Keratinocyte (primary cell): Measurements from ENCODE around the gene CLEC3B. TPM values are rescaled to one million over a fixed set of nuclear protein-coding genes. Genes with fewer than 3 reads are reported as not detected.

ENCODE experiments used
- DNase-seq: peaks from one replicate; pipeline ENCODE4 v3.0.0-alpha.2; 2011; ENCODE audit warnings: low read depth, missing footprints, low spot score
- FAIRE-seq: peaks from 2 replicates; lab custom pipeline; 2011; peaks lifted over from hg19 to GRCh38; lab: Jason Lieb, UNC
- H2AFZ ChIP-seq: 2 replicates; pipeline ENCODE4 v1.6.0; 2012; ENCODE audit warnings: low read length, control low read depth, inconsistent platforms; ENCODE audit not compliant: control insufficient read depth
- H3K27ac ChIP-seq: 2 replicates; pipeline ENCODE4 v1.5.1; 2011; ENCODE audit warnings: low read length; ENCODE audit not compliant: control insufficient read depth, insufficient read depth
- H3K27me3 ChIP-seq: 3 replicates; pipeline ENCODE4 v1.6.0; 2011; ENCODE audit warnings: low read length; ENCODE audit not compliant: control insufficient read depth, insufficient read depth; ENCODE audit errors: extremely low read depth
- H3K36me3 ChIP-seq, 2 experiments: 2 replicates in 1 of 2; 3 replicates in 1 of 2; pipeline ENCODE4 v1.5.1; 2011; ENCODE audit warnings: low read length in 2 of 2, mild to moderate bottlenecking in 1 of 2; ENCODE audit not compliant: control insufficient read depth in 2 of 2, insufficient read depth in 2 of 2; ENCODE audit errors: extremely low read depth in 1 of 2
- H3K4me1 ChIP-seq: 3 replicates; pipeline ENCODE4 v1.5.1; 2011; ENCODE audit warnings: low read length; ENCODE audit not compliant: control insufficient read depth, insufficient read depth; ENCODE audit errors: extremely low read depth
- H3K4me2 ChIP-seq: 3 replicates; pipeline ENCODE4 v1.6.0; 2011; ENCODE audit warnings: low read depth, low read length; ENCODE audit not compliant: control insufficient read depth, insufficient read depth; ENCODE audit errors: extremely low read depth
- H3K4me3 ChIP-seq, 3 experiments: fragments of 200-600 bp in 1 of 3; sonication (generic) in 1 of 3; 2 replicates in 2 of 3; 3 replicates in 1 of 3; pipeline ENCODE4 v1.5.1; 2011 to 2016; ENCODE audit warnings: low read length in 3 of 3, mild to moderate bottlenecking in 3 of 3, control low read depth in 2 of 3, inconsistent platforms in 1 of 3, low read depth in 1 of 3, mixed read lengths in 1 of 3, mixed run types in 1 of 3, moderate library complexity in 1 of 3; ENCODE audit not compliant: control insufficient read depth in 2 of 3, insufficient read depth in 2 of 3; ENCODE audit errors: extremely low read depth in 1 of 3
- H3K79me2 ChIP-seq: 2 replicates; pipeline ENCODE4 v1.6.0; 2012; ENCODE audit warnings: low read length; ENCODE audit not compliant: control insufficient read depth, insufficient read depth
- H3K9ac ChIP-seq: 3 replicates; pipeline ENCODE4 v1.6.0; 2011; ENCODE audit warnings: low read length; ENCODE audit not compliant: control insufficient read depth, insufficient read depth; ENCODE audit errors: extremely low read depth
- H3K9me1 ChIP-seq: 3 replicates; pipeline ENCODE4 v1.6.0; 2011; ENCODE audit warnings: low read length; ENCODE audit not compliant: control insufficient read depth, insufficient read depth; ENCODE audit errors: extremely low read depth
- H3K9me3 ChIP-seq: 2 replicates; pipeline ENCODE4 v1.5.1; 2012; ENCODE audit warnings: low read depth, low read length; ENCODE audit not compliant: control insufficient read depth
- H4K20me1 ChIP-seq: 3 replicates; pipeline ENCODE4 v1.6.0; 2011; ENCODE audit warnings: low read length; ENCODE audit not compliant: control insufficient read depth, insufficient read depth; ENCODE audit errors: extremely low read depth
- EZH2 ChIP-seq: IDR thresholded peaks from one replicate; pipeline ENCODE4 v1.6.1; 2012; ENCODE audit warnings: inconsistent platforms, mild to moderate bottlenecking, low read length, moderate library complexity
- dilution Hi-C: fragments of 300-500 bp; cut with MboI; formaldehyde crosslinking; loops from one replicate; pipeline ENCODE4 v1.7.0; 2020; ENCODE audit warnings: low sequenced_read_pairs; ENCODE audit not compliant: extremely low pct_ligation_motif_present
- polyA plus RNA-seq, 5 experiments: library from polyadenylated mRNA; depleted of rRNA in 3 of 5; stranded (reverse) in 3 of 5; stranded (forward) in 1 of 5; unstranded in 1 of 5; fragments of >200 nt; gene quantifications; 1 replicate in 1 of 5; 2 replicates in 3 of 5; 3 replicates in 1 of 5; pipeline versions ENCODE4 v1.2.1 to v1.2.3, GENCODE V29; 2011 to 2012; ENCODE audit warnings: missing spikeins in 2 of 5, low read depth in 1 of 5, low replicate concordance in 1 of 5
- TF ChIP-seq, protein P1 (sequence below), 3 experiments: IDR thresholded peaks in 1 of 3; conservative IDR thresholded peaks in 1 of 3; optimal IDR thresholded peaks in 1 of 3; 2 replicates in 2 of 3; 3 replicates in 1 of 3; pipeline versions ENCODE3 to v1.5.1; 2011; ENCODE audit warnings: low read length in 3 of 3, mild to moderate bottlenecking in 3 of 3, moderate library complexity in 2 of 3, control low read depth in 1 of 3, inconsistent platforms in 1 of 3; ENCODE audit not compliant: insufficient read depth in 2 of 3; ENCODE audit errors: extremely low read depth in 1 of 3

Gene CLEC3B
- polyA plus RNA-seq, 1 donor (not counting 4 experiments of a cell fraction or from before 2014, with no cell fraction given) = not detected

DNA sequence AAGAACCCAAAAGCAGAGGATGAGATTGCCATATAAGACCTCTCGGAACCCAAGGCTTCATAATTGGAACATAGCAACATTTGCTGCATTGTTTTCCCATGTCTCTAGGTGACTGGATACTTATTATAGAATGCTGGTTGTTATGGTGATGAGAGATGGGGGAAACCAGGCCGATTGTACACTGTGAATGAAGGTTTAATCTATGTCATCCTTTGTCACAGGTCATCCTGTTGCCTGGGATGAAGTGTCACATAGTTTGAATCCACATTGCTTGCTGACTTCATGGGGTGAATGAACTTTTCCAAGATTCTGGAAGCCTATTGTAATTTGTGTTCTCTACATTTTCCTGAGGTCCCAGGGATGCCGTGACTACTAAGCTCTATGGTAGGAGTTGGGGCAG, 41.8 kb downstream of the CLEC3B start:
- H4K20me1 ChIP-seq = no peaks in the 10 kb centered on the region
- no peaks in the 10 kb centered on the region for H3K79me2 ChIP-seq
- dilution Hi-C loops = no loop called here
- H3K9me1 ChIP-seq = no peaks in the 10 kb centered on the region
- H3K4me1 ChIP-seq = peaks cover 13% of the 10 kb centered on the region
- no peak overlapping the region for H3K27ac ChIP-seq
- H3K9me3 ChIP-seq = no peaks in the 10 kb centered on the region
- DNase-seq = no peak
- H3K27me3 ChIP-seq = no peaks in the 10 kb centered on the region
- H3K36me3 ChIP-seq = no peaks in the 10 kb centered on the region
- no peak overlapping the region for H3K9ac ChIP-seq
- no peak for TF ChIP-seq EZH2
- H3K4me2 ChIP-seq = no peak overlapping the region
- H3K4me3 ChIP-seq = no peak overlapping the region
- FAIRE-seq = no peak
- no peak overlapping the region for H2AFZ ChIP-seq

DNA sequence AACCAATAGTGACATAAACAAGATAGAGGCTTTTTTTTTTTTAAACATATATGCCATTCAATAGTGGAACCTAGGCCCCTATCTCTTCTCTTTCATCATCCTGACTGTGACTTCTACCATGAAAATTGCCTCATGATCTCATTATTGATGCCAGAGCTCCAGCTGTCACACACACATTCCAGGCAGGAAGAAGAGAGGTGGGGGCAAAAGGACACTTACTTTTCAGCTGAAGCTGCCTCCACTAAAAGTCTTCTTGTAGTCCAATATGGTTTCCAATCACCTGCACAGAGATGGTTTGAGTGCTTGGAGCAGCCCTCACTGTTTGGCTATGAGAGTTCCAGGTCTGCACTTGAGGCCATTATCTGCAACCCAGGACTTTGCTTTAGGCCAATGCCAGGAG, 45.0 kb downstream of the CLEC3B start:
- FAIRE-seq = no peak
- dilution Hi-C loops = no loop called here
- H3K27ac ChIP-seq = no peak overlapping the region

More for the DNA sequence above, 45.0 kb downstream of the CLEC3B start:
- H3K79me2 ChIP-seq = no peaks in the 10 kb centered on the region
- no peaks in the 10 kb centered on the region for H3K9me1 ChIP-seq
- H4K20me1 ChIP-seq = no peaks in the 10 kb centered on the region
- TF ChIP-seq, protein P1, sequence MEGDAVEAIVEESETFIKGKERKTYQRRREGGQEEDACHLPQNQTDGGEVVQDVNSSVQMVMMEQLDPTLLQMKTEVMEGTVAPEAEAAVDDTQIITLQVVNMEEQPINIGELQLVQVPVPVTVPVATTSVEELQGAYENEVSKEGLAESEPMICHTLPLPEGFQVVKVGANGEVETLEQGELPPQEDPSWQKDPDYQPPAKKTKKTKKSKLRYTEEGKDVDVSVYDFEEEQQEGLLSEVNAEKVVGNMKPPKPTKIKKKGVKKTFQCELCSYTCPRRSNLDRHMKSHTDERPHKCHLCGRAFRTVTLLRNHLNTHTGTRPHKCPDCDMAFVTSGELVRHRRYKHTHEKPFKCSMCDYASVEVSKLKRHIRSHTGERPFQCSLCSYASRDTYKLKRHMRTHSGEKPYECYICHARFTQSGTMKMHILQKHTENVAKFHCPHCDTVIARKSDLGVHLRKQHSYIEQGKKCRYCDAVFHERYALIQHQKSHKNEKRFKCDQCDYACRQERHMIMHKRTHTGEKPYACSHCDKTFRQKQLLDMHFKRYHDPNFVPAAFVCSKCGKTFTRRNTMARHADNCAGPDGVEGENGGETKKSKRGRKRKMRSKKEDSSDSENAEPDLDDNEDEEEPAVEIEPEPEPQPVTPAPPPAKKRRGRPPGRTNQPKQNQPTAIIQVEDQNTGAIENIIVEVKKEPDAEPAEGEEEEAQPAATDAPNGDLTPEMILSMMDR (optimal IDR thresholded peaks at IDR 0.05 in 1 of 3, IDR thresholded peaks at IDR 0.05 in 1 of 3, conservative IDR thresholded peaks at IDR 0.05 in 1 of 3; ENCODE audit: extremely low read depth in 1 of 3, insufficient read depth in 2 of 3, low read length in 3 of 3) = no peak
- TF ChIP-seq EZH2 = no peak
- H3K4me1 ChIP-seq = no peaks in the 10 kb centered on the region
- H3K36me3 ChIP-seq = no peaks in the 10 kb centered on the region
- no peak overlapping the region for H3K4me3 ChIP-seq
- H3K4me2 ChIP-seq = no peak overlapping the region
- H3K9me3 ChIP-seq = no peaks in the 10 kb centered on the region
- H2AFZ ChIP-seq = no peak overlapping the region
- DNase-seq = no peak
- H3K9ac ChIP-seq = no peak overlapping the region
- no peaks in the 10 kb centered on the region for H3K27me3 ChIP-seq
